Raji (cell line): Measurements from ENCODE around the gene KCNJ14.

Source experiments
- POLR2A ChIP-seq: IDR thresholded peaks from 2 replicates; pipeline ENCODE4 v1.6.1; 2011; ENCODE audit warnings: low read depth, low read length, control low read depth; ENCODE audit not compliant: insufficient read depth

KCNJ14 gene

DNA sequence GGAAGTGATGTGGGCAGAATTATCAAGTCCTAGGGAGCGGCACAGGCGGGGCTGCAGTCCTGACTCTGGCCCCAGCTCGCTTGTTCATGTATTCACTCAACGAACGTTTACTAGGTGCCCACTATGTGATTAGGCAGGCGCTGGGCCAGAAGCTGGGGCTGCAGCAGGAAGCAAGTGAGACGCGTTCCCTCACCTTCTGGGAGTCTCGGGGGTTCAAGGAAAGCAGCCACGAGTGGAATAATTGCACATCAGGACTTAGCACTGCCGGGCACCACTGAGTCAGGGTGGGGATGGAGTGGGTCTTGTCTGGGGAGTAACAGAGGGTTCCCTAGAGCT lies 58.7 kb downstream of the KCNJ14 start:
- TF ChIP-seq POLR2A, result no peak

GRCh38 chr19:48516536-48516935 lies 61.2 kb downstream of the KCNJ14 start:
- TF ChIP-seq POLR2A, result no peak
